Kidney (tissue), 14 donors: Measurements from ENCODE around the gene RNF207. TPM values are rescaled to one million over a fixed set of nuclear protein-coding genes. Genes with fewer than 3 reads are reported as not detected.

Source experiments
- DNase-seq, 5 donors: peaks; one replicate each; pipeline ENCODE4 v3.0.0-alpha.2; 2013 to 2020
- FAIRE-seq: peaks from 2 replicates; lab custom pipeline; 2012; peaks lifted over from hg19 to GRCh38; lab: Jason Lieb, UNC
- H3K27ac ChIP-seq, 2 donors: one replicate each; pipeline ENCODE4 v1.7.0; 2013; ENCODE audit warnings: low read depth in 2 of 2, low read length in 2 of 2, inconsistent platforms in 1 of 2
- H3K27me3 ChIP-seq: one replicate; pipeline ENCODE4 v1.7.1; 2013; ENCODE audit warnings: low read length, inconsistent platforms; ENCODE audit not compliant: control insufficient read depth, insufficient read depth
- H3K36me3 ChIP-seq, 3 donors: one replicate each; pipeline versions ENCODE4 v1.7.0 to v1.7.1; 2013; ENCODE audit warnings: low read length in 3 of 3, control low read depth in 1 of 3, inconsistent platforms in 1 of 3; ENCODE audit not compliant: insufficient read depth in 3 of 3, control insufficient read depth in 2 of 3
- H3K4me1 ChIP-seq, 3 donors: one replicate each; pipeline versions ENCODE4 v1.7.0 to v1.7.1; 2013; ENCODE audit warnings: low read length in 3 of 3, inconsistent platforms in 1 of 3, low read depth in 1 of 3; ENCODE audit not compliant: control insufficient read depth in 2 of 3, insufficient read depth in 2 of 3
- H3K4me3 ChIP-seq, 3 donors: one replicate each; pipeline versions ENCODE4 v1.7.0 to v1.8.1; 2013; ENCODE audit warnings: low read length in 3 of 3, control low read depth in 1 of 3, inconsistent platforms in 1 of 3
- H3K9ac ChIP-seq, 3 donors: one replicate each; pipeline versions ENCODE4 v1.7.0 to v1.7.1; 2013; ENCODE audit warnings: low read length in 3 of 3, control low read depth in 1 of 3, inconsistent platforms in 1 of 3
- H3K9me3 ChIP-seq, 3 donors: one replicate each; pipeline versions ENCODE4 v1.7.0 to v1.7.1; 2013; ENCODE audit warnings: low read length in 3 of 3, control low read depth in 1 of 3, inconsistent platforms in 1 of 3; ENCODE audit not compliant: control insufficient read depth in 2 of 3, insufficient read depth in 1 of 3
- CTCF ChIP-seq: IDR thresholded peaks from 3 replicates; pipeline ENCODE4 v1.5.1; 2012; ENCODE audit warnings: mild to moderate bottlenecking, moderate library complexity, borderline replicate concordance; ENCODE audit not compliant: insufficient read depth; ENCODE audit errors: extremely low read depth
- intact Hi-C: fragments of 100-400 bp; cut with DNase I; formaldehyde crosslinking; loops from one replicate; pipeline ENCODE4 v1.11.1; 2022
- polyA plus RNA-seq: library from polyadenylated mRNA; stranded (reverse); fragments of 350-450 nt; fragmentation: Illumina TruSeq; extraction: RNeasy Lipid Tissue Mini Kit (QIAGEN cat#74804); gene quantifications from one replicate; pipeline ENCODE4 v1.2.3, GENCODE V29; 2014; ENCODE audit warnings: low read depth, low replicate concordance; ENCODE audit not compliant: insufficient read depth
- total RNA-seq: library from RNA; stranded (reverse); fragmentation: NEBNext Ultra II Directional; extraction: Animal tissue kit (Norgen Biotek cat#: 25700); gene quantifications from one replicate; pipeline ENCODE4 v1.2.1, GENCODE V29; 2021
- donor health status: control.
- donor health status: control.
- donor health status: control.
- donor health status: control.
- donor health status: control.
- donor health status: DM: yes; HTN: yes; CAD: no.
- donor health status: Normal renal cell carcinoma (clear cell type).

RNF207 gene
- total and polyA plus RNA-seq, 2 donors from 2014 or later = 7.7 to 43.6 TPM

- no peak overlapping the region for H3K4me3 ChIP-seq
- TF ChIP-seq CTCF = no peak
- DNase-seq (peak in 4 of 5 donors; percentile 43 to 84 (median 70)), FAIRE-seq (no peak)
- no peak overlapping the region for H3K9ac ChIP-seq
- intact Hi-C loops = loop anchor here (10.0 kb wide), 1 partner anchor 194 kb away; no protein-coding TSS in a partner anchor
- peaks cover 8% of the 10 kb centered on the region for H3K27me3 ChIP-seq
- peaks cover 0 to 4% (median 0%) of the 10 kb centered on the region in 3 donors for H3K4me1 ChIP-seq
- no peaks in the 10 kb centered on the region for H3K36me3 ChIP-seq
- H3K27ac ChIP-seq = no peak overlapping the region
- no peaks in the 10 kb centered on the region for H3K9me3 ChIP-seq
Observed at GRCh38 chr1:6248932-6249738, 43.2 kb downstream of the RNF207 start.

GRCh38 chr1:6249739-6250689, 44.1 kb downstream of the RNF207 start:
- intact Hi-C loops = loop anchor here (10.0 kb wide), 2 partner anchors 95 to 195 kb away; no protein-coding TSS in a partner anchor
- Histone ChIP-seq H3K9me3 (no peaks in the 10 kb centered on the region), H3K4me1 (peaks cover 0 to 4% (median 0%) of the 10 kb centered on the region in 3 donors), H3K4me3 (no peak overlapping the region), H3K9ac (no peak overlapping the region), H3K36me3 (no peaks in the 10 kb centered on the region), H3K27ac (no peak overlapping the region), H3K27me3 (peaks cover 6% of the 10 kb centered on the region)
- FAIRE-seq = no peak
- DNase-seq = peak in 3 of 5 donors; percentile 9 to 79 (median 57)
- TF ChIP-seq CTCF = no peak

GRCh38 chr1:6251233-6251632, 45.3 kb downstream of the RNF207 start:
- H3K9ac ChIP-seq = no peak overlapping the region
- no peak overlapping the region for H3K27ac ChIP-seq
- H3K4me3 ChIP-seq = no peak overlapping the region
- no peaks in the 10 kb centered on the region for H3K36me3 ChIP-seq
- FAIRE-seq = no peak
- peaks cover 0 to 2% (median 0%) of the 10 kb centered on the region in 3 donors for H3K4me1 ChIP-seq
- no peaks in the 10 kb centered on the region for H3K9me3 ChIP-seq
- TF ChIP-seq CTCF = no peak
- H3K27me3 ChIP-seq = peaks cover 3% of the 10 kb centered on the region
- intact Hi-C loops = loop anchor here (10.0 kb wide), 1 partner anchor 94 kb away; no protein-coding TSS in a partner anchor
- peak in 2 of 5 donors; percentile 38 to 72 for DNase-seq
